HG03469 (cell line): Measurements from ENCODE around the gene ZNF512B.

Experiments
- ATAC-seq: cut with Tn5 transposase; IDR thresholded peaks from one replicate; pipeline ENCODE4 v1.9.1; 2021; ENCODE audit warnings: mild to moderate bottlenecking, moderate library complexity, moderate number of reproducible peaks; ENCODE audit not compliant: unreplicated experiment

The ZNF512B gene

GRCh38 chr20:63951398-63952209 lies 18.1 kb downstream of the ZNF512B start:
- no peak for ATAC-seq

GRCh38 chr20:63950701-63951397 lies 18.9 kb downstream of the ZNF512B start:
- ATAC-seq, result no peak

- no peak for ATAC-seq
Observed at GRCh38 chr20:63947638-63948456, 21.9 kb downstream of the ZNF512B start.

- no peak for ATAC-seq
Observed at GRCh38 chr20:63946986-63947637, 22.6 kb downstream of the ZNF512B start.

GRCh38 chr20:63945921-63946920 lies 23.5 kb downstream of the ZNF512B start:
- no peak for ATAC-seq

- ATAC-seq, result no peak
Observed at GRCh38 chr20:63945031-63945658, 24.6 kb downstream of the ZNF512B start.

GRCh38 chr20:63944078-63944941 lies 25.4 kb downstream of the ZNF512B start:
- no peak for ATAC-seq

- ATAC-seq, result no peak
Observed at GRCh38 chr20:63943808-63944077, 26.0 kb downstream of the ZNF512B start.

- ATAC-seq, result no peak
Observed at GRCh38 chr20:63942969-63943807, 26.5 kb downstream of the ZNF512B start.

- ATAC-seq, result no peak
Observed at GRCh38 chr20:63942250-63942951, 27.3 kb downstream of the ZNF512B start.

GRCh38 chr20:63941282-63942081 lies 28.2 kb downstream of the ZNF512B start:
- no peak for ATAC-seq

GRCh38 chr20:63940472-63941266 lies 29.1 kb downstream of the ZNF512B start:
- ATAC-seq, result no peak

- no peak for ATAC-seq
Observed at GRCh38 chr20:63940071-63940471, 29.7 kb downstream of the ZNF512B start.

- ATAC-seq, result no peak
Observed at GRCh38 chr20:63939061-63939935, 30.4 kb downstream of the ZNF512B start.
